Erythroblast (primary cell): ENCODE results near the gene JPH4.
A peak's percentile ranks its signal among the peaks of the same experiment; 100 is the strongest.

ENCODE experiments used
- DNase-seq, 2 experiments: peaks; one replicate each; lab custom pipeline; 2025; lab: John Stamatoyannopoulos, UW
- GATA1 ChIP-seq: IDR thresholded peaks from 2 replicates; pipeline ENCODE4 v1.6.1; 2011; ENCODE audit warnings: low read depth, mild to moderate bottlenecking, control low read depth, low read length, moderate library complexity
- POLR2A ChIP-seq: IDR thresholded peaks from 2 replicates; pipeline ENCODE4 v1.6.1; 2011; ENCODE audit warnings: mild to moderate bottlenecking, low read length

The JPH4 gene

GRCh38 chr14:23578560-23579310 is at the start of gene JPH4:
Gene JPH4, minus strand, starts transcription at chr14:23578790. Its CDS starts 1,337 bp downstream, at chr14:23577453.
- no peak for DNase-seq
- TF ChIP-seq POLR2A (no peak), GATA1 (no peak)

GRCh38 chr14:23627961-23628360 is 49.4 kb upstream of the JPH4 start:
- no peak for DNase-seq
- TF ChIP-seq GATA1 = no peak
- no peak for TF ChIP-seq POLR2A

GRCh38 chr14:23626946-23627345 is 48.4 kb upstream of the JPH4 start:
- TF ChIP-seq GATA1 (no peak), POLR2A (no peak)
- DNase-seq = no peak

- TF ChIP-seq GATA1 (no peak), POLR2A (no peak)
- DNase-seq = peak; percentile 14 to 15
Measured at GRCh38 chr14:23624830-23625404, 46.3 kb upstream of the JPH4 start.

GRCh38 chr14:23623962-23624361 is 45.4 kb upstream of the JPH4 start:
- no peak for TF ChIP-seq POLR2A
- TF ChIP-seq GATA1 = no peak
- no peak for DNase-seq

- TF ChIP-seq GATA1 = no peak
- no peak for TF ChIP-seq POLR2A
- no peak for DNase-seq
Measured at GRCh38 chr14:23622990-23623389, 44.4 kb upstream of the JPH4 start.

- no peak for DNase-seq
Measured at GRCh38 chr14:23621932-23622730, 43.5 kb upstream of the JPH4 start.

GRCh38 chr14:23621204-23621931 is 42.8 kb upstream of the JPH4 start:
- no peak for TF ChIP-seq POLR2A
- TF ChIP-seq GATA1 = no peak
- no peak for DNase-seq

More at GRCh38 chr14:23621932-23622730, 43.5 kb upstream of the JPH4 start:
- TF ChIP-seq GATA1 (no peak), POLR2A (no peak)

GRCh38 chr14:23620177-23620702 is 41.6 kb upstream of the JPH4 start:
- TF ChIP-seq GATA1 = no peak
- no peak for TF ChIP-seq POLR2A
- no peak for DNase-seq

- DNase-seq = no peak
- no peak for TF ChIP-seq GATA1
- no peak for TF ChIP-seq POLR2A
Measured at GRCh38 chr14:23618415-23618988, 39.9 kb upstream of the JPH4 start.

GRCh38 chr14:23617539-23617938 is 38.9 kb upstream of the JPH4 start:
- no peak for DNase-seq
- TF ChIP-seq GATA1 = no peak
- TF ChIP-seq POLR2A = no peak

GRCh38 chr14:23615856-23616255 is 37.3 kb upstream of the JPH4 start:
- TF ChIP-seq GATA1 = no peak
- TF ChIP-seq POLR2A = no peak
- no peak for DNase-seq

- no peak for DNase-seq
- no peak for TF ChIP-seq POLR2A
- TF ChIP-seq GATA1 = no peak
Measured at GRCh38 chr14:23614395-23614828, 35.8 kb upstream of the JPH4 start.
